Measurements from ENCODE around the gene XXYLT1.

Gene XXYLT1

GRCh38 chr3:195143221-195143620 lies 127.7 kb downstream of the XXYLT1 start:
- H3K9me3 ChIP-seq (ENCODE audit: control insufficient read depth, insufficient read depth, low read length): peaks cover 5% of the 10 kb centered on the region; the same call in 1 of the 2 replicates
- H3K27me3 ChIP-seq (ENCODE audit: control insufficient read depth, low read length): no peaks in the 10 kb centered on the region
- H3F3A ChIP-seq (ENCODE audit: control insufficient read depth, insufficient read depth): no peaks in the 10 kb centered on the region; the same call in 1 of the 2 replicates
- TF ChIP-seq EZH2phosphoT487 (IDR thresholded peaks at IDR 0.05; ENCODE audit: borderline replicate concordance, low read length) (no peak), CTCF (IDR thresholded peaks at IDR 0.05; ENCODE audit: low read depth, low read length, poor library complexity, severe bottlenecking) (no peak)
- peaks cover 30% of the 10 kb centered on the region for H3K4me1 ChIP-seq (ENCODE audit: control insufficient read depth, low read length)
- H3K27ac ChIP-seq (ENCODE audit: low read depth, low read length): no peak overlapping the region
- H3K4me3 ChIP-seq (ENCODE audit: low read length): no peak overlapping the region
- no peaks in the 10 kb centered on the region for H4K20me1 ChIP-seq (ENCODE audit: control insufficient read depth, insufficient read depth, low read depth, low read length)
- no peaks in the 10 kb centered on the region for H3K9me2 ChIP-seq (replicated peaks; ENCODE audit: control insufficient read depth, low read length)
- no peaks in the 10 kb centered on the region for H3K79me2 ChIP-seq (ENCODE audit: control insufficient read depth, low read length)
- no peaks in the 10 kb centered on the region for H3K36me3 ChIP-seq (ENCODE audit: control insufficient read depth, low read length)
- no peak overlapping the region for H3K4me2 ChIP-seq (ENCODE audit: low read length)

- H3K4me3 ChIP-seq (ENCODE audit: low read length): no peak overlapping the region
- H3K27ac ChIP-seq (ENCODE audit: low read depth, low read length): no peak overlapping the region
- no peak for TF ChIP-seq CTCF (IDR thresholded peaks at IDR 0.05; ENCODE audit: low read depth, low read length, poor library complexity, severe bottlenecking)
- TF ChIP-seq EZH2phosphoT487 (IDR thresholded peaks at IDR 0.05; ENCODE audit: borderline replicate concordance, low read length): no peak
- no peaks in the 10 kb centered on the region for H3K36me3 ChIP-seq (ENCODE audit: control insufficient read depth, low read length)
- no peaks in the 10 kb centered on the region for H3K27me3 ChIP-seq (ENCODE audit: control insufficient read depth, low read length)
- H3F3A ChIP-seq (ENCODE audit: control insufficient read depth, insufficient read depth): no peaks in the 10 kb centered on the region
- H4K20me1 ChIP-seq (ENCODE audit: control insufficient read depth, insufficient read depth, low read depth, low read length): no peaks in the 10 kb centered on the region
- H3K9me2 ChIP-seq (replicated peaks; ENCODE audit: control insufficient read depth, low read length): no peaks in the 10 kb centered on the region
- H3K9me3 ChIP-seq (ENCODE audit: control insufficient read depth, insufficient read depth, low read length): peaks cover 5% of the 10 kb centered on the region; the same call in 1 of the 2 replicates
- H3K4me2 ChIP-seq (ENCODE audit: low read length): no peak overlapping the region
- no peaks in the 10 kb centered on the region for H3K79me2 ChIP-seq (ENCODE audit: control insufficient read depth, low read length)
- H3K4me1 ChIP-seq (ENCODE audit: control insufficient read depth, low read length): peaks cover 23% of the 10 kb centered on the region
These were observed 128.4 kb downstream of the XXYLT1 start for GRCh38 chr3:195142519-195142918.

GRCh38 chr3:195140816-195141793 lies 129.9 kb downstream of the XXYLT1 start:
- peaks cover 5% of the 10 kb centered on the region; the same call in 1 of the 2 replicates for H3K9me3 ChIP-seq (ENCODE audit: control insufficient read depth, insufficient read depth, low read length)
- H3K9me2 ChIP-seq (replicated peaks; ENCODE audit: control insufficient read depth, low read length): no peaks in the 10 kb centered on the region
- no peak overlapping the region for H3K27ac ChIP-seq (ENCODE audit: low read depth, low read length)
- H3K4me3 ChIP-seq (ENCODE audit: low read length): no peak overlapping the region
- no peaks in the 10 kb centered on the region for H3K36me3 ChIP-seq (ENCODE audit: control insufficient read depth, low read length)
- H3K4me2 ChIP-seq (ENCODE audit: low read length): no peak overlapping the region
- H3K79me2 ChIP-seq (ENCODE audit: control insufficient read depth, low read length): no peaks in the 10 kb centered on the region
- H3K27me3 ChIP-seq (ENCODE audit: control insufficient read depth, low read length): no peaks in the 10 kb centered on the region
- no peak for TF ChIP-seq CTCF (IDR thresholded peaks at IDR 0.05; ENCODE audit: low read depth, low read length, poor library complexity, severe bottlenecking)
- TF ChIP-seq EZH2phosphoT487 (IDR thresholded peaks at IDR 0.05; ENCODE audit: borderline replicate concordance, low read length): no peak
- H3F3A ChIP-seq (ENCODE audit: control insufficient read depth, insufficient read depth): no peaks in the 10 kb centered on the region
- peaks cover 10% of the 10 kb centered on the region for H3K4me1 ChIP-seq (ENCODE audit: control insufficient read depth, low read length)
- no peaks in the 10 kb centered on the region for H4K20me1 ChIP-seq (ENCODE audit: control insufficient read depth, insufficient read depth, low read depth, low read length)

All from DOHH2 (cell line).